ENCODE data around the gene BATF2. TPM values are rescaled to one million over a fixed set of nuclear protein-coding genes. Genes with fewer than 3 reads are reported as not detected.

BATF2 gene
- total and polyA plus RNA-seq, 9 of the 15 experiments (the other 6 are each of a cell fraction or from before 2014, with no cell fraction given) = 1.7 to 8.9 (median 6.4) TPM

DNA sequence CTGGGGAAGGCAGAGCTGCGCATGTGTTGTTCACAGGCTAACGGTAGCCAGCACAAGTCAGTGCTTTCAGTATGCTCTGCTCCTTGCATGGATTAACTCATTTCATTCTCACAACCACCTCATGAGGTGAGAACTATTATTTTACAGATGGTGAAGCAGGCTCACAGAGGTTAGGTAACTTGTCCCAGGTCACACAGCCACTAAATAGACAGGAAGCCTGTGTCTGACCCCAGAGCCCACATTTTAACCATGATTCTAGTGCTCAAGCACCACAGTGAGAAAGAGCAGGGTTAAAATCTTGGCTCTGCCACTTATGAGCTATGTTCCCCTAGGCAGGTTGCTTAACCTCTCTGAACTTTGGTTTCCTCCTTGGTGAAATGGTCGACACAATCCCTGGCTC is 24.2 kb upstream of the BATF2 start:
- Histone ChIP-seq H3K4me2 (ENCODE audit: insufficient read depth, low read length) (no peak overlapping the region), H3K79me2 (ENCODE audit: control insufficient read depth, insufficient read depth, low read length) (peaks cover 8% of the 10 kb centered on the region), H3K4me1 (replicated peaks in 1 of 2; ENCODE audit: control insufficient read depth in 2 of 2, insufficient read depth in 2 of 2, low read length in 2 of 2) (peaks cover 7 to 32% of the 10 kb centered on the region in 2 experiments; a peak in 4 of 5 replicates), H3K27me3 (ENCODE audit: control insufficient read depth in 2 of 2, insufficient read depth in 2 of 2, low read length in 2 of 2) (no peaks in the 10 kb centered on the region), H3K9me1 (ENCODE audit: control insufficient read depth, insufficient read depth, low read length) (peaks cover 4% of the 10 kb centered on the region), H3K9me3 (replicated peaks; ENCODE audit: control insufficient read depth, insufficient read depth, low read depth, low read length) (no peaks in the 10 kb centered on the region; the same call in 1 of the 2 replicates), H2AFZ (ENCODE audit: low read depth, low read length) (no peak overlapping the region), H4K20me1 (replicated peaks; ENCODE audit: control insufficient read depth, insufficient read depth, low read length) (no peaks in the 10 kb centered on the region), H3K4me3 (no peak overlapping the region), H3K36me3 (ENCODE audit: control insufficient read depth, insufficient read depth, low read length) (peaks cover 42% of the 10 kb centered on the region; the same call in 2 of the 3 replicates), H3K27ac (ENCODE audit: extremely low read depth, low read depth, low read length) (no peak overlapping the region), H3K9ac (ENCODE audit: insufficient read depth in 1 of 2, low read depth in 2 of 2, low read length in 2 of 2) (peak overlapping the region in 1 of 2 experiments; percentile 67; a peak in 1 of 4 replicates)
- POLR2A ChIA-PET = no interaction called here
- CTCF ChIA-PET (ENCODE audit: low intra/inter-chr PET ratio) = no interaction called here
- DNase-seq (ENCODE audit: extremely low read depth in 1 of 4, low spot score in 3 of 4) (no peak), ATAC-seq (no peak), FAIRE-seq (no peak)
- WGBS (ENCODE audit: insufficient coverage, low coverage, missing lambda C conversion rate) = 93% methylated on average over 2 of the region's 3 CpGs
- intact Hi-C loops (cut with micrococcal nuclease) = no loop called here
- no TSS peak for BruUV-seq (replicated peaks)
- TF ChIP-seq MTF1 (CRISPR knock-in tag; IDR thresholded peaks at IDR 0.05; ENCODE audit: borderline replicate concordance) = no peak
- TF ChIP-seq PPARD (CRISPR knock-in tag; IDR thresholded peaks at IDR 0.05) = no peak
- TF ChIP-seq FOXJ3 (CRISPR knock-in tag; IDR thresholded peaks at IDR 0.05) = no peak
- no peak for TF ChIP-seq ZSCAN32 (CRISPR knock-in tag; IDR thresholded peaks at IDR 0.05)
- no peak for TF ChIP-seq HINFP (tag; conservative IDR thresholded peaks at IDR 0.05; ENCODE audit: low read depth)
- no peak for TF ChIP-seq SMARCB1 (IDR thresholded peaks at IDR 0.05; ENCODE audit: insufficient read length, low read depth)
- no peak for TF ChIP-seq MAZ (CRISPR knock-in tag; conservative IDR thresholded peaks at IDR 0.05 in 1 of 2, IDR thresholded peaks at IDR 0.05 in 1 of 2)
- no peak for TF ChIP-seq POLR3G (IDR thresholded peaks at IDR 0.05; ENCODE audit: extremely low read depth, insufficient read length, insufficient replicate concordance)
- no peak for TF ChIP-seq CTCF (IDR thresholded peaks at IDR 0.05 in 2 of 3, conservative IDR thresholded peaks at IDR 0.05 in 1 of 3; ENCODE audit: insufficient read depth in 2 of 3, low read depth in 1 of 3, low read length in 3 of 3)
- no peak for TF ChIP-seq SRSF7 (optimal IDR thresholded peaks at IDR 0.05; ENCODE audit: low read depth, low read length)
- in situ Hi-C loops (cut with MboI) = no loop called here
